Right kidney (tissue), 9 donors: ENCODE measurements around the gene ACKR1.
A peak's percentile ranks its signal among the peaks of the same experiment; 100 is the strongest.

Source experiments
- DNase-seq: peaks from one replicate; pipeline ENCODE4 v3.0.0-alpha.2; 2016
- long read RNA-seq, 8 donors: transcript quantifications; one replicate each; lab custom pipeline, GENCODE V29; 2026

ACKR1 gene, protein sequence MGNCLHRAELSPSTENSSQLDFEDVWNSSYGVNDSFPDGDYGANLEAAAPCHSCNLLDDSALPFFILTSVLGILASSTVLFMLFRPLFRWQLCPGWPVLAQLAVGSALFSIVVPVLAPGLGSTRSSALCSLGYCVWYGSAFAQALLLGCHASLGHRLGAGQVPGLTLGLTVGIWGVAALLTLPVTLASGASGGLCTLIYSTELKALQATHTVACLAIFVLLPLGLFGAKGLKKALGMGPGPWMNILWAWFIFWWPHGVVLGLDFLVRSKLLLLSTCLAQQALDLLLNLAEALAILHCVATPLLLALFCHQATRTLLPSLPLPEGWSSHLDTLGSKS
- long read RNA-seq, donor 1, partial matches to known transcripts, result 0 of 1 reads
- long read RNA-seq, donor 1, other reads (novel, unspliced or antisense), result 0 of 1 reads
- long read RNA-seq, donor 2, result 0 reads
- long read RNA-seq, donor 3, result 0 reads
- long read RNA-seq, donor 4, result 0 reads
- long read RNA-seq, donor 5, result 0 reads
- long read RNA-seq, donor 6, result 0 reads
- long read RNA-seq, donor 7, result 0 reads
- long read RNA-seq, donor 8, result 0 reads

DNA sequence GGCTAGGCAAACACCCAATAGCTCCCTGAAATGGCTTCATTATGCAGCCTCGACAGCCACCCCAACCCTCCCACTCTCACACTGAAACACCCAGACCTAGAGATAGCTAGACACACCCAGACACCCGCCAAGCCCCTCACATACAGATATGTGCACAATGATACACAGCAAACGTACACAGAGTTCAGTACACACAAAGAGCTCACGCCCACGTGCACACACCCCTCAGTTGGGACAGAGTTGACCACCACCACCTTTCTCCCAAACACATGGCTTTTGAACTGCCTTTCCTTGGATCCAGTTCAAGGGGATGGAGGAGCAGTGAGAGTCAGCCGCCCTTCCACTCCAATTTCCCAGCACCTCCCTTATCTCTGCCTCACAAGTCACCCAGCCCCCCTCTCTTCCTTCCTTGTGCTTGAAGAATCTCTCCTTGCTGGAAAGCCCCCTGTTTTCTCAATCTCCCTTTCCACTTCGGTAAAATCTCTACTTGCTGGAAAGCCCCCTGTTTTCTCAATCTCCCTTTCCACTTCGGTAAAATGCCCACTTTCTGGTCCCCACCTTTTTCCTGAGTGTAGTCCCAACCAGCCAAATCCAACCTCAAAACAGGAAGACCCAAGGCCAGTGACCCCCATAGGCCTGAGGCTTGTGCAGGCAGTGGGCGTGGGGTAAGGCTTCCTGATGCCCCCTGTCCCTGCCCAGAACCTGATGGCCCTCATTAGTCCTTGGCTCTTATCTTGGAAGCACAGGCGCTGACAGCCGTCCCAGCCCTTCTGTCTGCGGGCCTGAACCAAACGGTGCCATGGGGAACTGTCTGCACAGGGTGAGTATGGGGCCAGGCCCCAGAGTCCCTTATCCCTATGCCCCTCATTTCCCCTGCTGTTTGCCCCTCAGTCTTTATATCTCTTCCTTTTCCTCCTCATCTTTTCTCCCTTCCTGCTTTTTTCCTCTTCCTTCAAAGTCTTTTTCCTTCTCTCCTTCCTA lies at the start of gene ACKR1:
Gene ACKR1 (plus strand): TSS at position 715 of the 981 bp plus-strand sequence. CDS start 85 bp downstream, at position 800.
- DNase-seq, result no peak

DNA sequence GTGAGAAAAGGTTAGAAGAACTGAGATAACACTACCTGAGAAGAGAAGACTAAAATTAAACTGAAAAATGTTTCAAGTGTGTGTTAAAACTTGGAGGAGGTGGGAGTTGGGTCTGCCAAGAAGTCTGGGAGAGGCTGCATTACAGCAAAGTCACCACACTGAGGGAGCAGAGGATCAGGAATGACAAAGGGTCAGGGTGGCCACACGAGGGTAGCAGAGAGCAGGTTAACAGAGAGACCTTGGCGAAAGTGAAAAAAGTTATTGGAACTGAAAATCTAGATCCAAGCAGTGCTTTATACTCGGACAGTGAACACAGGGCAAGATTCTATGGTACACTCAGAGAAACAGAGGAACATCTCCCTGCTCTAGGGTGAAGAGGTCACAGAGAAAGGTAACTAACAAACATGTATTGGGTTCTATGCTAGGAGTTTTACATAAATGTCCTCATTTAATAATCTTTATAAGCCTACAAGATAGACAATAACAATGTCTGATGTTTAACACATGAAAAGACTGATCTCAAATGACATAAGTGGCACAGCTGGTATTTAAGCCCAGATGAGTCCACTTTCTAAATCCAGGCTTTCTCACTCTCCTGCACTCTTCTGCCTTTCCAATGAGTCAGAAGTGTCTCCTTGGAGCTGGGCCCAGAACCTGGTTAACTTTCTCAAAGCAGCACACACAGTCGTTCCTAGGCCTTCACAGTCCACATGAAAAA lies 43.5 kb upstream of the ACKR1 start:
- peak; percentile 22 for DNase-seq

DNA sequence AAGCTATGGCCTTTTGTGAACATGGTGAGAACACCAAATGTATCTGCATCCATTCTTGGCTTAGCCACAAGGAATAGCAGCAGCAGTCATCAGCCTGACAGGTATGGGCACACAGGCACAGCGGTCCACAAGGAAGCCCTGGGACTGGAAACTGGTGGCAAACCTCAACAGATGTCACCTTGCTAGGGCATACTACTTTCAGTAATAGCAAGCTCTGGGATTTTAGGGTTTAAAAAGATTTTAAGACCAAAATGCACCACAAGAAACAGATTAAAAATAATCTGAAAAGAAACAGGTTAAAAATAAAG lies 43.0 kb upstream of the ACKR1 start:
- DNase-seq, result no peak

DNA sequence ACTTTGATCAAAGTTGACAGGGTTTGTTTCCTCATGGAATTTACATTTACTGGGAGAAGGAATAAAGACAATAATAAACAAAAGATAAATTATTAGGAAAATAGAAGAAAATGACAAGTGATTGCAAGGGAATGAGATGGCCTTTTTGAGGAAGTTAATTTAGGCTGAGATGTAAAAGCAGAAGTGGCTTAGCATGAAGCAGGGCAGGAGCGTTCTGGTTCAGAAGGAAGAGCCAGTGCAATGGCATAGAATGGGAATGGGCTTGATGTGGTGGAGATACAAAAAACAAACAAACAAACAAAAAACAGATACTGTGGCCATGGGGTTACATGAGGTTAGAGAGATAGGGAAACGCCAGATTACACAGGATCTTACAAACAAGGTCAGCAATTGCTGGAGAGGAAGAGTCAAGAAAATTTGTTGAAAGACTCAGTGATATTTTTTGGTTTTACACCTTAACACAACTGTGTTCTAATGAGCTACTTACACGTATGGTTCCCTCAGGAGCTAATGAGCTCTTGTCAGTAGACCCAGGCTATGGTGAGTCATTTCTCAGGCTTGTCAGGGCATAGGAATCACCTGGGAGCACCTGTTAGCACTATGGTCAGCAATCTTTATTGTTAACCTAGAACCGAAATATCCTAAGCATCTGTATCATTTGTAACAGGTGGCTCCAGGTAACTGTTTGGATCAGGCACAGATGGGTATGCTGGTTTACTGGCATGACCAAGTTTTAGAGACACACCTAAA lies 42.0 kb upstream of the ACKR1 start:
- DNase-seq, result no peak

DNA sequence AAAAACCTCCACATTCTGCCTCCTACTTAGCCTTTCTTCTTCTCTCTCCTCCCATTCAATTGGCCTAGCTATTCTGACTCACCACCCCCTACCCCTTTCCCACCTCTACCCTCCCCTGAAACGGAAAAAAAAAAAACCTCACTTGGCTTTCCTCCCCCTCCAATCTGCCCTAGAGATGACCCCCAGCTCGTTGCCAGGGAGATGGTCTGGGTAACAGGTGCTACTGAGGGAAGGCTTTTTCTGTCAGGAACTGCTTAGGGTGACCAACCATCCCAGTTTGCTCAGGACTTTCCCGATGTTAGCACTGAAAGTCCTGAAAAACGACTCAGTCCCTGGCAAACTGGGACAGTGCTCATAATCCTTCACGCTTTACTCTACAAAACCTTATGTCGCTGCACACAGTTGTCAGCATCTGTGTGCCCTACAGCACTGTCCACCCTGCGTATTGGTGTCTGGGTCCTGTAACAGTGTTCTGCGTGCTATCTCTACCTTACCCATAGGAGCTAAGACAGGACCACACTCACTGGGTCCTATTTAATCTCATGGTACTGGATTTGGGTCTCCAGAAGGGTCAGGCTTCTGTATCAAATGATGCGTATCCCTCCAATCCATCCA lies 41.0 kb upstream of the ACKR1 start:
- DNase-seq, result no peak

DNA sequence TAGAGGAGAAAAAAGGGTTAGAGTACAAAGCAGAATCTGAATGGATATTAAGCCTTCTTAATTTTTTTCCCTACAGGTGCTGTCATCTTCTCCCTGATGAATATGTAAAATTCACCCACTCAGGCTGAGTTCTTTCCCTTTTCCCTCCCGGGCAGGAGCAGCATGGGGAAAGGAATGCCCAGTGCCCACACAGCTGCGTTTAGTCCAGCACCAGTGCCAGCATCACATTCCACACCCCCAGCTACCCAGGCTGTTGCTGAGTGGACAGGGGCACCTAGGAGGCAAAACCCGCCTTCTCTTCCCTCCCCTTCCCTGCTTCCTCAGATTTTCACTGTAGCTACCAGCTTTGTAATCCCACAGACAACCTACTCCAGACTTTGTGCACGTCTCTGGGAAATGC lies 36.6 kb upstream of the ACKR1 start:
- DNase-seq, result no peak

DNA sequence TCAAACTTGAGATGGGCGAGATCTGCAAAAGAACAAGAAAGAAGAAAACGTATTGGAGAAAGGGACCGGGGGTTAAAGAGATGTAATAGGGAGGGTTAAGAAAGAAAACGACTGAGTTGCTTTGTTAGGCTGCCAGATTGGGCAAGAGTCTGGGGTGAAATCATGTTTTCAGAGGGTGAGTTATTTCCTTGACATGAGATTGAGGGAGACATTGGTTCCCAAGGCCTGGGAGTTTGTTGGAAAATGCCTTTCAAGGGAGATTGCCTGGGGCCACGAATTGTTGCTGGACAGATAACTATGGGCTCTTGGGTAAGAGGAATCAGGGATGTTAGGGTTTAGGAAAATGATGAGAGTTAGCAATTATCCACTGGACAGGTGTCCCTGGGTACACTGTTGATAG lies 34.0 kb upstream of the ACKR1 start:
- no peak for DNase-seq

DNA sequence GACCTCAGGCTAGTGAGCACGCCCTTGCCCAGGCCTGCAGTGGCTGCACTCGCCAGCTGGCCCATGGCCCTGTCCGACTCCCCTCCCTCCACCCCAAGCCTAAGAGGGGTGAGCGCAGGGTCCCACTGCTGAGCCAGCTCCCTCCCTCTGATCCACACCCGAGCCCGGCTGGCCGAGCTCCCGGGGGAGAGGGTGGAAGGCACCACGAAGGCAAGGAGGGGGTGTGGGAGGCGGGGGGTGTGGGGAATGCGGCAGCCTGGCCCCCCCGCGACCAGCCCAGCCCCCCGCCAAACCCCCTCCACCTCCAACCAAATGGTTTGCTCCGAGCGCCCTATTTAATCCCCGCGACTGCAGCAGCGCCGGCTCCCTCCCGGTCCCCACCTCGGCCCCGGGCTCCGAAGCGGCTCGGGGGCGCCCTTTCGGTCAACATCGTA lies 33.4 kb upstream of the ACKR1 start, which contains the start of gene CADM3:
Gene CADM3 (plus strand): TSS at position 362 of the 434 bp plus-strand sequence. CDS start 151 bp downstream, outside the sequence.
- no peak for DNase-seq

DNA sequence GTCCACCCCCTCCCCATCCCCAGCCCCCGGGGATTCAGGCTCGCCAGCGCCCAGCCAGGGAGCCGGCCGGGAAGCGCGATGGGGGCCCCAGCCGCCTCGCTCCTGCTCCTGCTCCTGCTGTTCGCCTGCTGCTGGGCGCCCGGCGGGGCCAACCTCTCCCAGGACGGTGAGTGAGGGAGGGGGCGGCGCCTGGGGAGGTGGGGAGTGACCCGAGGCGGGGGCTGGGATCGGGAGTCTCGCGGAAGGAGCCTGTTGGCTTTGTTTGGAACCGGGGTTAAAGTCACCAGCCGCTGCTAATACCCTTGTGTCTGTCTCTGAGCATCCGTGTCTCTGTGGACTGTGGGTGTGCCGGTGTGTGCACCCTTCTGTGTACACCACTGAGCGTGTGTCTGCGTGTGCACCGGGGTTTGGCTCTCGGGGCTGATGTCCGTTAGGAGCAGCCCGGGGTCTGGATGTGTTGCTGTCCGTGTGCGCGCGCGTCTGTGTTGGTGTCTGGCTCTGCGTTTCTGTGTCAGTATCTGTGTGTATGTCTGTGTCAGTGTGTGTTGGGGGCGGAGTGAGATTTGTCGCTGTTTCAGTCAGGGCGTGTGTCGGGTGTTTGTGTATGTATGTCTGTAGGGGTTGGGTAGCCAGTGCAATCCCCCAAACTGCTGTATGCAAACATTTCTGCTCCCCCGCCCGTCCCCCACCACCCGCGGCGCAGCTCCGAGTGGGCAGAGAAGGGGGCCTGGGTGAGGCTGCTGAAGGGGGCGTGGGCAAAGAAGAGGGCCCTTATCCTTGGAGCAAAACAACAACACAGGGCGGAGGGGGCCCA lies 32.8 kb upstream of the ACKR1 start:
- DNase-seq, result no peak

DNA sequence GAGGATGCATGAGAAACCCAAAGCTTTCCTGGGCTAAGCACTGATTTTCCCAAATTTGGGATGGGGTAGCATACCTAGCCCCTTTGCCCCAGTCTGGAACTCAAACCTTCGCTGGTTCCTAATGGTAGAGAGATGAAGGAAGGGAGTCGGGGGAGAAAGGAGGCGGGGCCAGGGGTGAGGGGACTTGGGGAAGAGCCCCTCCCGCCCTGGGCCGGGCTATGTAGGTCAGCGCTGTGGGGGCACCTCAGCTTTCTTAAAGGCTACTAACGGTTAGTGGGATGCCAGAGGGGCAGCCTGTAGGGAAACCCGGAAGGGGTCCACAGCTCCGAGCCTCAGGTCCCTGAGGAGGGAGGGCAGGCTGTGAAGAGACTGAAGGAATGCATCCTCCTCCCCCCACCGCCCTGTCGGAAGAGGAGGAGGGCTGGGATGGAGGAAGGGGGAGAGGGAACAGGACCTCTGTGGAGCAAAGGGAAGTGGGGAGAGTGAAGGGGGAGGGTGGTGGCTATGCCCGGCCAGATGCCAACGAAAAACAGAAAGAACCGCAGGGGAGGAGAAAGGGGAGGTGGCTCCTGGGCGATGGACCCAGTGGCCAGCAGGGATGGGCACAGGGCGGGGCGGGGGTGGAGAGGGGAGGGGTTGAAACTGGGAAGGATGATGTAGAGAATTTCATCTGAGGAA lies 31.9 kb upstream of the ACKR1 start:
- DNase-seq, result no peak

DNA sequence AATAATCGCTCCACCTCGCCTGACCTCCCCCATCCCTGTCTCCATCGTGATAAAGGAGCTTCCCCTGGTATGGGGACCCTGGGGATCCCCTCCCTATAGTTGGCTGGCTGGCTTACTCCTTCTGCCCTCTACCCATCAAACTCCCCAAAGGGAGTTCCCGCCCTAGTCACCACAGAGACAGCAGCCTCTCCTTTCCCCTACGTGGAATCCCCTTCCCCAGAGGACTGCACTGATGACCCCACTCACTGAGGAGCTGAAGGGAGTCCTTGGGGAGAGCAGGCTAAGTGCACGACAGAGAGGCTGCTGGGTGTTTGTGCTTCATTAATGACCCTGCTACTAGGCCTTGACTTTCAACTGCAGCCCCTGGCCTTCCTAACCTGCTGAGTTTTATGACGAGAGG lies 31.4 kb upstream of the ACKR1 start:
- no peak for DNase-seq

DNA sequence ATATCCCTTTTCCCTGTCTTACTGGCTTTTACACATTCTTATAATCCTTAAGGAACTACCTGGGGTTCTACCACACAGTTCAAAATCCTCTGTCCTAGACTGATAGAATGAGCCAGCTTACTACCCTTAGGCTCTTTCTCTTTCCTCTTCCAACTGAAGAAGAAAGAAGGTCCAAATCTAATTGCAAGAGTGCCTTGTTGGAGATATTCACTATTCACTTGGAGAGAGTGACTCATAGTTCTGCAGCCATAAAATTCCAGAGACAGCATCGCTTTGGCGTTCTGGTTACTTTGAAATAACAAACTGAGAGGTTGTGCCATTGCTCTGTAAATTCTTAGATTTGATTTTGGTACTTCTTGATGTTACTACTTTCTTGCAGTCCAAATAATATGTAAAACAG lies 29.1 kb upstream of the ACKR1 start:
- DNase-seq, result no peak

DNA sequence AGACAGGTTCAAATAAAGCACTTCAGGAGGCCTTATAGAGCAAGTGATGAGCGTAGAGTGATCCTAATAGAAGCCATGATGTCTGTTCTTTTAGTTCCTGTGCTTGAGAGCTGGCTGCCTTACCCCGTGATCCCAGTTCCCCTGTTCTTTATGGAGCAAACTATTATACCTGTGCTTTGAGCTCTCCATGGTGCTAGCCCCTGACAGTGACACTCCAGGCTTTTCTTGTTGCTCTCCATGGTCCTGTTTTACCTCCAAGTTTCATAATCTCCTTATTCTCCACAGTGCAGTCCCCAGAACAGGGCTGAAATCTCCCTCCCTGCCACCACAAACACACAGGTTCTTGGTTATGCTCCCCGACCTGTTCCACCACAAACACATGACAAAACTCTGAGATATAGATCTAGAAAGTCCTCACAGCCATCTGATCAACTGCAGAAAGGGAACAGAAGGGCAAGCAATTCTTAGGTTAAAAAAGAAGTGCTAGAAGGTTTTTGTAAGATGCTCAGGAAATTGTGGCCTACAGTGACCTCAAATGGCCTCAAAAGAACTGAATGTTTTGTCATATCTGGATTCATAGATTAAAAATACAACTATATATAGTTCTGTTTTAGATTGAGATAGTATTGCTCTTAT lies 27.3 kb upstream of the ACKR1 start:
- peak; percentile 39 for DNase-seq

DNA sequence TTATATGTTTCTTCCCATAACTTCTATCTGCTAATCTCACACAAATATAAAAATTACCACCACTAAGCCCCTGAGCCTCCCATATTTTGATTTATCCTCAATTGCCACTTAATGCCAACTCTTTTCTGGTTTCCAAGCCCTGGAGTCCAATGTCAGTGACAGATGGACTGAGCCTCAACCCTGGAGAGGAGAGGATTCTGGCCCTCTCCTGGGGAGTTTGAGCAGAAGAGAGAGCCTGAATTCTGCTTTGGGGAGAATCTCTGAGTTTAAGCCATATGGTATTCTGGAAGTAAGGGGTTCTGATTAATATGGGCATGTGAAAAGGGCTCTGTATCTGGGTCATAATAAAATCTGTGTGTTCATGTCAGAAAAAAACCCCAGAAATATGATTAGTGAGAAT lies 24.8 kb upstream of the ACKR1 start:
- no peak for DNase-seq

DNA sequence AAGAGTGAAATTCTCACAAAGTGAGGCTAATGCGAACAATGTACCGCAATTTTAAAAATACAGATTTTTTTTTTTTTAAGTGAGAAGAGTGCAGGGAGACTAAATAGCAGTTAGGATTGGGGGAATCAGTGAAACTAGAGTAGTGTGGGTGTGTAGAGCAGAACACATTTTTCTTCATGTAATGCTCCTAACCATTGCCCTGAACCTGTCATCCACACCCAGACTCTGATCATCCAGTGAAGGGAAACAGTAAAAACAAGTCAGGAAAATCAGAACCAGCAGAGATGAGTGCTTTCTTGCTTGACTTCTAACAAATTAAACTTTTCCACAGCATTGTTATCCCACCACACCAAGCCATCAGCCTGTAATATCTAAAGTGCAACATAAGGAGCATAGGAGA lies 24.2 kb upstream of the ACKR1 start:
- DNase-seq, result no peak

DNA sequence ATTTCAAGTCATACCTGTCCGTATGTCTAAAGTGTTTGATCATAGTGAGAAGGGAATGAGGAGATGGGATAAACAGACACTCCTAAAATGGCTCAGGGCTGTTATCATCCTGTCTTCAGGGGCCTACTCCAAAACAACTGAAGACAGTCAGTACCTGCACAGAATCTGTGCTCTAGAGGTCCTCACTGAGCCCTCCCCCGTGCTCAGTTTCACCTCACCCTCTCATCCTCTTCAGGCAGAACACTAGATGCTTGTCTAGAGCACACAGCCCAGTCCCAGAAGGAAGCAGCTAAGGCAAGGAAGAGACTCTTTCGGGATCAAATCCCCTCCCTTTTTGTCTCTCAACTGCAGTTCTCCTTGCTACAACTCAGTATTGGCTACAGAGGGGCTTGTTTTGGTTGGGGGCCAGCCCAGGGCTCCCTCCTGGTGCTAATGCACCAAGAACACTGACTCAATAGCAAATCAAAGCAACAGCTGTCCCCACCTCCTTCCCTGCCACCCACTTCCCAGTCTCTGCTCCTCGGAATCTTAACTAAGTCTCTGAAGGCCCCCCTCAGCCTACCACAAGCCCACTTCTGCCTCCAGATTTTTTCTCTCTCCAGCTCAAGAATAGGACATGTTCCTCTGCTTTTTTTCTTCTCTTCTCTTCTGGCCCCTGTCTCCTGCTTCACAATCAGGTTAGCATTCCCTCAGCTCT lies 23.2 kb upstream of the ACKR1 start:
- no peak for DNase-seq

DNA sequence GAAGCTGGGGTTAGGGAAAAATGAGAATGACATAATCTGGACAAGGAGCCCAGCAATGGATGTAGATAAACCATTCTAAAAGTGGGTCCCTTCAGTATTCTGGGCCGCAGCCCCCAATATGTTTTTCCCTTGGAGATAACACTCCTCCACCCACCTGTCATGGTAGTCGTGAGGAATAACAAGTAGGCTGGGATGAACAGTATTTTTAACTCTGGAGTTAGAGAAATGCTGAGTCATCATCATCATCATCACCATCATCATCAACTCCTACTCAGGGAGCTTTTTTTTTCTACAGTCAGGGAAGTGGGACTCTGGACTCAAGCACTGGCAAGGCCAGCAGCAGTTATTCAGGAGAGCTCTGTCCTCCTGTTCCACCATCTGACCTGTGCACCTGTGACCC lies 20.5 kb upstream of the ACKR1 start:
- DNase-seq, result no peak

DNA sequence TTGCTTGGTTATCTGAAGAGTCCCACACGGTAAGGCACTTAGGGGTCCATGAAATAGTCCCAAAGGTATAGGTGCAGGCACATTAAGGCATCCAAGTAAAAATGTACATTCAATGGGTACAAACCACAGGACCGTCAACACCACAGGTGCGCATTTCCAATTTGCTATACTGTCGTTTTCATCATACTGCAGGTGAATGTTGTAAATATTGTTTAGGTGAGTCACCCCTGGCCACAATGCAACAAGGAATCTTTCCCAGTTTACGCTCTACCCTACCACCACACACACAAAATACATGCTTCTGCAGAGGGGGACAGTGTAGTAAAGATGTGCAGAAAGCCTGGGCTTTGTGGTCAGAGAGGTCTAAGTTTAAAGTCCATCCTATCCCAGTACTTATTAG lies 19.6 kb upstream of the ACKR1 start:
- DNase-seq, result no peak
